ENCODE data around the gene CLIP2. TPM values are rescaled to one million over a fixed set of nuclear protein-coding genes. Genes with fewer than 3 reads are reported as not detected.
A peak's percentile ranks its signal among the peaks of the same experiment; 100 is the strongest.

The CLIP2 gene
- total RNA-seq, 2 experiments from 2014 or later = 3.6 to 6.3 TPM

- Histone ChIP-seq H3K4me3 (ENCODE audit: low read depth, low read length, poor library complexity, severe bottlenecking) (peak overlapping the region; percentile 83), H3K4me2 (ENCODE audit: low read length) (peak overlapping the region; percentile 93), H2AFZ (ENCODE audit: low read length) (no peak overlapping the region), H3K27ac (ENCODE audit: low read depth, low read length, poor library complexity, severe bottlenecking) (peak overlapping the region; percentile 63), H3K79me2 (ENCODE audit: insufficient read depth, low read depth, low read length) (peaks cover 41% of the 10 kb centered on the region), H3K9me2 (ENCODE audit: insufficient read depth, low read length) (no peaks in the 10 kb centered on the region), H4K20me1 (ENCODE audit: insufficient read depth, low read length) (no peaks in the 10 kb centered on the region), H3K4me1 (ENCODE audit: insufficient read depth, low read length, poor library complexity, severe bottlenecking) (peaks cover 38% of the 10 kb centered on the region), H3K36me3 (ENCODE audit: insufficient read depth, low read length) (peaks cover 50% of the 10 kb centered on the region), H3K9me3 (ENCODE audit: low read length) (no peaks in the 10 kb centered on the region)
- no TSS peak for BruUV-seq (replicated peaks)
- TF ChIP-seq, protein P1, sequence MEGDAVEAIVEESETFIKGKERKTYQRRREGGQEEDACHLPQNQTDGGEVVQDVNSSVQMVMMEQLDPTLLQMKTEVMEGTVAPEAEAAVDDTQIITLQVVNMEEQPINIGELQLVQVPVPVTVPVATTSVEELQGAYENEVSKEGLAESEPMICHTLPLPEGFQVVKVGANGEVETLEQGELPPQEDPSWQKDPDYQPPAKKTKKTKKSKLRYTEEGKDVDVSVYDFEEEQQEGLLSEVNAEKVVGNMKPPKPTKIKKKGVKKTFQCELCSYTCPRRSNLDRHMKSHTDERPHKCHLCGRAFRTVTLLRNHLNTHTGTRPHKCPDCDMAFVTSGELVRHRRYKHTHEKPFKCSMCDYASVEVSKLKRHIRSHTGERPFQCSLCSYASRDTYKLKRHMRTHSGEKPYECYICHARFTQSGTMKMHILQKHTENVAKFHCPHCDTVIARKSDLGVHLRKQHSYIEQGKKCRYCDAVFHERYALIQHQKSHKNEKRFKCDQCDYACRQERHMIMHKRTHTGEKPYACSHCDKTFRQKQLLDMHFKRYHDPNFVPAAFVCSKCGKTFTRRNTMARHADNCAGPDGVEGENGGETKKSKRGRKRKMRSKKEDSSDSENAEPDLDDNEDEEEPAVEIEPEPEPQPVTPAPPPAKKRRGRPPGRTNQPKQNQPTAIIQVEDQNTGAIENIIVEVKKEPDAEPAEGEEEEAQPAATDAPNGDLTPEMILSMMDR (conservative IDR thresholded peaks at IDR 0.05; ENCODE audit: low read length) = no peak
- no peak for TF ChIP-seq EZH2phosphoT487 (IDR thresholded peaks at IDR 0.05; ENCODE audit: borderline replicate concordance, low read depth, low read length)
- ChIA-PET POLR2A (interaction anchor here (0.7 to 1.8 kb wide), 7 partner anchors 8 to 47 kb away, joined by 3 to 6 read pairs (median 4); no protein-coding TSS in a partner anchor), CTCF (ENCODE audit: unreplicated experiment) (interaction anchor here (0.9 kb wide), 1 partner anchor 11 kb away, joined by 3 read pairs; no protein-coding TSS in a partner anchor)
- intact Hi-C loops (cut with micrococcal nuclease; ENCODE audit: unreplicated experiment) = no loop called here
- DNase-seq (ENCODE audit: low spot score) = no peak
These were observed 36.3 kb upstream of the CLIP2 start for GRCh38 chr7:74252893-74253292.

- Histone ChIP-seq H3K79me2 (ENCODE audit: insufficient read depth, low read depth, low read length) (peaks cover 38% of the 10 kb centered on the region), H4K20me1 (ENCODE audit: insufficient read depth, low read length) (no peaks in the 10 kb centered on the region), H3K27ac (ENCODE audit: low read depth, low read length, poor library complexity, severe bottlenecking) (peak overlapping the region; percentile 63), H3K4me2 (ENCODE audit: low read length) (peak overlapping the region; percentile 93), H3K9me2 (ENCODE audit: insufficient read depth, low read length) (no peaks in the 10 kb centered on the region), H2AFZ (ENCODE audit: low read length) (peak overlapping the region; percentile 48; the same call in 1 of the 2 replicates), H3K36me3 (ENCODE audit: insufficient read depth, low read length) (peaks cover 45% of the 10 kb centered on the region), H3K9me3 (ENCODE audit: low read length) (no peaks in the 10 kb centered on the region), H3K4me1 (ENCODE audit: insufficient read depth, low read length, poor library complexity, severe bottlenecking) (peaks cover 41% of the 10 kb centered on the region), H3K4me3 (ENCODE audit: low read depth, low read length, poor library complexity, severe bottlenecking) (peak overlapping the region; percentile 83)
- TF ChIP-seq, protein P1 (conservative IDR thresholded peaks at IDR 0.05; ENCODE audit: low read length) = no peak
- no peak for TF ChIP-seq EZH2phosphoT487 (IDR thresholded peaks at IDR 0.05; ENCODE audit: borderline replicate concordance, low read depth, low read length)
- ChIA-PET POLR2A (interaction anchor here (0.6 to 1.8 kb wide), 6 partner anchors 8 to 47 kb away, joined by 3 to 6 read pairs (median 4); no protein-coding TSS in a partner anchor), CTCF (ENCODE audit: unreplicated experiment) (interaction anchor here (0.9 kb wide), 1 partner anchor 11 kb away, joined by 3 read pairs; no protein-coding TSS in a partner anchor)
- no peak for DNase-seq (ENCODE audit: low spot score)
- intact Hi-C loops (cut with micrococcal nuclease; ENCODE audit: unreplicated experiment) = no loop called here
- no TSS peak for BruUV-seq (replicated peaks)
These were observed 35.9 kb upstream of the CLIP2 start for GRCh38 chr7:74253331-74253730.

DNA sequence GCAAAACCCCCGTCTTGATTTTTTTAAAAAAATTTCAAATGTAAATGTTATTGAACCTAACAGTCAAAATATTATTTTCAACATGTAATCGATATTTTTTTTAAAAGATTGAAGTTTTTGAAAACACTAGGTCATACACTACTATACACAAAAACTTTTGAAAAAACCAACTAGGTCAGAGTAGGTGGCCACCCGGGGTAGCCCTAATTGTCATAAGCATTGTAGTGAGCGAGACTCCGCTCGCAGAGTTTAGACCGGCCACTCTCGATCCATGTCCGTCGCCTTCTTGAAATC is 35.4 kb upstream of the CLIP2 start:
- Histone ChIP-seq H3K36me3 (ENCODE audit: insufficient read depth, low read length) (peaks cover 41% of the 10 kb centered on the region), H3K4me1 (ENCODE audit: insufficient read depth, low read length, poor library complexity, severe bottlenecking) (peaks cover 45% of the 10 kb centered on the region), H4K20me1 (ENCODE audit: insufficient read depth, low read length) (no peaks in the 10 kb centered on the region), H3K9me2 (ENCODE audit: insufficient read depth, low read length) (no peaks in the 10 kb centered on the region), H3K4me3 (ENCODE audit: low read depth, low read length, poor library complexity, severe bottlenecking) (peak overlapping the region; percentile 83), H3K9me3 (ENCODE audit: low read length) (no peaks in the 10 kb centered on the region), H2AFZ (ENCODE audit: low read length) (peak overlapping the region; percentile 48; the same call in 1 of the 2 replicates), H3K27ac (ENCODE audit: low read depth, low read length, poor library complexity, severe bottlenecking) (peak overlapping the region; percentile 63), H3K79me2 (ENCODE audit: insufficient read depth, low read depth, low read length) (peaks cover 38% of the 10 kb centered on the region), H3K4me2 (ENCODE audit: low read length) (peak overlapping the region; percentile 93)
- POLR2A ChIA-PET = interaction anchor here (0.6 to 1.8 kb wide), 5 partner anchors 10 to 47 kb away, joined by 4 to 6 read pairs (median 4); no protein-coding TSS in a partner anchor
- intact Hi-C loops (cut with micrococcal nuclease; ENCODE audit: unreplicated experiment) = loop anchor here (1.0 kb wide), 1 partner anchor 43 kb away; the partner anchor contains the start of gene LAT2
- CTCF ChIA-PET (ENCODE audit: unreplicated experiment) = no interaction called here
- peak; percentile 30 for DNase-seq (ENCODE audit: low spot score)
- TSS peak; percentile 85 for BruUV-seq (replicated peaks)
- no peak for TF ChIP-seq EZH2phosphoT487 (IDR thresholded peaks at IDR 0.05; ENCODE audit: borderline replicate concordance, low read depth, low read length)
- TF ChIP-seq, protein P1 (conservative IDR thresholded peaks at IDR 0.05; ENCODE audit: low read length) = no peak

Measured in OCI-LY7 (cell line).